HG03066 (cell line): ENCODE results near the gene LGALS7.

ENCODE experiments used
- ATAC-seq: cut with Tn5 transposase; IDR thresholded peaks from one replicate; pipeline ENCODE4 v1.9.1; 2021; ENCODE audit warnings: low read depth; ENCODE audit not compliant: unreplicated experiment

The LGALS7 gene

DNA sequence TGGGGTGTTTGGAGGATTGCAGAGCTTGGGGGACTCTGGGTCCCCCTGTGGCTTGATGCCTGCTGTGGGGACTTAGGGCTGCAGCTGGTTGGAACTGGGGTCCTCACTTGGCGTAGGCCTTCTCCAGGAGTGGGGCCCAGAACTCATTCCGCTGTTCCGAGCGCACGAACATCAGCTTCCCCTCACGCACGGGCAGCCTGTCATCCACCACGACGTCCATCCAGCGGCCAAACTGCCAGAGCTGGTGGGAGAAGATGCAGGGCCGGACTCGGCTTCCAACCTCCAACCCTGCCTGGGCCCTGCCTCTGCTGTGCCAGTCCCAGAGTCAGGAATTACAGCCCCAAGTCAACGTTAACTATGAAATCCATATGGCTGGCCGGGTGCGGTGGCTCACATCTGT is 31.6 kb downstream of the LGALS7 start:
- ATAC-seq = no peak

DNA sequence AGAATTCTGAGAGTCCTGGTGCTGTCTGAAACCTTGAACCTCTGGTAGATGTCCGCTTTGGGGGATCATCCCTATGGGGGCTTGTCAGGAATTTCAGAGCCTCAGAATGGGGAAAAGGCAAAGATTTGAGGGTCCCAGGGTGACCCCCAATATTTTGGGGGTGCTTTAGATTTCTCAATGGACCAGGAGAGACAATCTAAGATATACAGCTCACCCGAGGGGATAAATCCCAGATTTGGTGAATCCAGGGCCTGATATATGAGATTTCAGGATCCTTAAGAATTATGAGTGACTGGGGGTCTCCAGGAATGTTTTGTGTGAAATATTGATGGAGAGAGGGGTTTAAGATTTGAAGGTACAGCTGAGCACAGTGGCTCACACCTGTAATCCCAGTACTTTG is 32.4 kb downstream of the LGALS7 start:
- no peak for ATAC-seq

DNA sequence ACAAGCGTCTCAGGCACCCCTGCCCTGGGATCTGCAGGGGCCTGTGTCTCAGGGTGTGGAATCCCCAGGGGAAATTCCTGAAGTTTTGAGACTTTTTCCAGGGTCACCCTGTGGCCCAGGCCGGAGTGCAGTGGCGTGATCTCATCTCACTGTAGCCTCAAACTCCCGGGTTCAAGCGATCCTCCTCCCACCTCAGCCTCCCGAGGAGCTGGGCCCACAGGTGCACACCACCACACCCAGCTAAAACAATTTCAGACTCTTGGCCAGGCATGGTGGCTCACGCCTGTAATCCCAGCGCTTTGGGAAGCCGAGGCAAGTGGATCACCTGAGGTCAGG is 33.1 kb downstream of the LGALS7 start:
- ATAC-seq = no peak

DNA sequence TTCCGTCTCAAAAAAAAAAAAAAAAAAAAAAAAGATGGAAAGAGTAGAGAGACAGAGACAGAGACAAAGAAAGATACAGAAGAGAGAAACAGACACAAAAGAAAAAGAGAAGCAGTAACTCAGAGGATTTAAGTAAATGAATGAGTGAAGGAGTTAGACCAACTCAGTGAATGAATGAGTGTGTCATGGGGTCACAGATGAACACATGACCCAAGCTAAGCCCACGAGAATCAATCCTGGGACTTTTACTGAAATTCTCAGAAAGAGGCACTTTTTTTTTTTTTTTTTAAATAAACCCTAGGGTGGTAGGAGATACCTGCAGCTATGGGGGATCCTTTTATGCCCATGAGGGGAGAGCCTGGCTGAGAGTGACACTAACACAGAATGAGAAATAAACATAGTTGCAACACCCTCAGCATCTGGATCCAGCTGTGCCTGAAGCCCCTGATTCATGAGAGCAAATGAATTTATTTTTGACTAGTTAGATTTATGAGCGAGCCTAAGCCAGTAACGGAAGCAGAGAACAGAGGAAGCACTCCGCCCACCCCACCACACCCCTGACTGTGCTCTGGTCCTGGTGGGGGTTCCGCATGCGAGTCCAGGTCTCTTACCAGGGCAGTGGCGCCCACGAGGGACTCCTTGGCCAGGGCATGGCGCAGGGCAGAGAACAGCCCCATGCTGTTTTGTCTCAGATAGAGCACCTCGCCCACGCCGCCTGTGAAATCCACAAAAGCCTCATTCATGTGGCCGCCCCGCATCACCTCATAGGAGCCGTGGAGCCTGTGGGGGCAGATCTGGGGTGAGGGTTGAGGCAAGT is 33.7 kb downstream of the LGALS7 start:
- no peak for ATAC-seq

DNA sequence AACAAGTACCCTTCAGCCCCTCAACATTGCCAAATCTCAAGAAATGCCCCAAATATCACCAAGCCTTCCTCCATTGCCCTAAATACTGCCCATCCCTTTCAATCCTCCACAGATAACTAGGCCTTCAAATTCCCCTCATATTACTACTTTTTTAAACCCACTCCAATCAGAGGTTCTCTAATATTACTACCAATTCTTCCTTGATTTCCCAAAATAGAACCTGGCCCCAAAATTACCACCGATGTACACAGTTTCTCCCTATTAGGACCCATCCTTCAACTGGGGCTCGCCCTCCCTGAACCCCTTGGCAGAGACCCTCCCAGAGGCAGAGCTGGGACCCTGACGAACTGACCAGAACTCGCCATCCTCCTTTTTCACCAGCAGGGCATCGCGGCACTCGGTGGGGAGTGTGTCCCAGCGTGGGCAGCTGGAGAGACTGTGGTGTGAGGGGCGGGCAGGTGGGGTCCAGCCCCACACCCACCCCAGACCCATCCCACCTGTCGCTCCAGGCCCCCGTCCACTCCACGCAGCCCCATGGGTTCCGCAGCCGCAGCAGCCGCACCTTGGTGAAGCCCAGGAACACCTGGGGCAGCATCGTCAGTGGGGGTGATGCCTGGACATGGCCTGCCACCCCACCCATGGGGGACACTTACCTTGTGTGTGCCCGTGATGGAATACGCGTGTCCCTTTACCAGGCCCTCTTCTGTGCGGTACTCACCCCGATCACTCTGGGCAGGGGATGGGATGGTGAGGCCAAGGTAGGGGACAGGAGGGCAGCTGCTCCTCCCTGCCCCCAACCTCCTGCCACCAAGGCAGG is 35.2 kb downstream of the LGALS7 start:
- no peak for ATAC-seq

DNA sequence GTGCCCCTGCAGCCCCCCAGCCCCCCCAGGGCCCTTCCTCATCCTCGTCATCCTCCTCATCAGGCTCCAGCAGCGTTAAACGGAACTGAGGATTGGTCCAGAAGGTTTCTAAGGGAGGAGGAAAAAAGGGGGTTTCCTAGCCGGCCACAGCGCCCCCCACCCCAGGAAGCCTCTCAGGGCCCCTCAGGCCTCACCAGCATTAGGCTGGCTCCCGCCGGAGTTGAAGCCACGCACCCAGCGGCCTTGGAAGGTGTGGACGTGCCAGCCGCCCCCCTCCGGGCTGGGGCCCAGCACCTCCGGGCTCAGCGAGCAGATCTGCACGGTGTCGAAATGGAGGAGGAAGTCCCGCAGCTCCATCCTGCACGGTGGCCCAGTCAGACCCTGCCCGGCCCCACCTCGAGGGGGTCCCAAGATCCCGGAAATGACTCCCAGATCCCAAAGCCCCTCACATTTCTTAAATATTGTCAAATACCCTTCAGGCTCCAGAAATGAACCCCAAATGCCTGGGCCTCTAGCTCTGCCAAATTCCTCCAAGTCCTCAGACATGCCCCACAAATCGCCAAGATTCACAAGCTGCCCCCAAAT is 35.9 kb downstream of the LGALS7 start:
- no peak for ATAC-seq

DNA sequence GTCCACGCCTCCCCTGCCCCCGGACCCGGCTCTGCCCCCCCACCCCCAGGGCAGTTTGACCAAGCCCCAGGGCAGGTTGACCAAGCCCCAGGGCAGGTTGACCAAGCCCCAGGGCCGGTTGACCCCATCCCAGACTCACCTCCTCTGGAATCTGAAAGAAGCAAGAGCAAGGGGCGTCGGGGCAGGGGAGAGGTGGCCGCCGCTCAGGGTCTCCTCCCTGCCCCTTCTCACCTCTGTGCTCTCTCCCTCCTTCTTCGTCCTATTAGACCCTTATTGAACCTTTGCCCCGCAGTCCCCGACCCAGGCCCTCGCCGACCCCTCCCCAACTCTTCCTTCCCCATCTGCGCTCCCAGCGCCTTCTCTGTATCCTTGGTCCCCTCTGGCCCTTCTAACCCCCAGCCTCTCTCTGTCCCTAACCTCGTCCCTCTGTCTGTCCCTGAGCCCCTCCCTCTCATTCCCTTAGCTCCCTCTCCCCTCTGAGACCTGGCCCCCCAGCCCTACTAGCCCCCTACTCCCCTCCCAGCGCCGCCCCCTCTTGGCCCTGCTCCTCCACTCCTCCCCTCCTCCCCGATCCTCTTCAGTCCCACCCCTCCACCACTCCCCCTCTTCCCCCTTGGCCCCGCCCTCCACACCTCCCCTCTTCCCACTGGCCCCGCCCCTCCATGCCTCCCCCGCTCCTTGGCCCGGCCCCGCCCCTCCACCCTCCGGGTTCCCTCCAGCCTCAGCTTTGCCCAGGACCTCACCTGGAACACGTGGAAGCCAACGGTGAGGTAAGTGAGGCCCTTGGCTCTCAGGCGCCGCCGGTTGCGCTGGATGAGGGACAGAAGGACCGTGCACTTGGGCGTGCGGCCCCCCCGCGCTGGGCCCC is 36.7 kb downstream of the LGALS7 start:
- ATAC-seq = no peak

DNA sequence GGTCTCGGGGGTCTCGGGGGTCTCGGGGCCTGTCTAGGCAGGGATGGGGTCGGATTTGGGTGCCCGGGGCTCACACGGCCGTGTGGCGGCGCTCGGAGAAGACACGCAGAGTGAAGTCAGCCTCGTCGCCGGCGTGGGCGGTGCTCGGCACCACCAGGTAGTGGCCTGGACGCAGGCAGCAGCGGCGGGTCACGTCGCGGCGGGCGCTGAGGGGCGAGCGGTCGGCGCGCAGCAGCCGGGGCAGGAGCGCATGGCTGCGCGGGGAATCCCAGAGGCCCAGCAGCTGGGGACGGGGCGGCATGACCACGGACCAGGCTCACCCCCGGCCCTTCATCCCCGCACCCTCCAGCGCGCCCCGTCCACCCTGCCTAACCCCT is 37.3 kb downstream of the LGALS7 start:
- no peak for ATAC-seq

DNA sequence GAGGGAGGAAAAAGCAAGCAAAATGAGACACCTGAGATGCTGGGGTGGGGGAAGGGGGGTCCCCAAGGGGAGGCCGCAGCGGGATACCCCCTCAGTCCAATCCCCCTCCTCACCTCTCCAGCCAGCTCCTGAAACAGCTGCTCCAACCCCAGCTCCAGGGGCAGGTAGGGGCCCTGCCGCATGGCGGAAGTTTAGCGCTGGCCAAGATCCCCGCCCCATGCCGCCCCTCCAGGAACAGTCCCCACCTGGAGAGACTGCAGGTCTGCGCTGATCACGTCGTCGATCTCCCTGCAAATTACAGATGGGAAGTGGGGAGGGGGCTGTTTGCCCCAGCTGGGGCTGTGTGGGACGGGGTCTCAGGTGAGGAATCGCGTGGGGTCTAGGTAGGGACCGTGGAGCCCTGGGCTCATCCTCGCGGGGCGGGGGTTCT is 38.0 kb downstream of the LGALS7 start:
- ATAC-seq = no peak

DNA sequence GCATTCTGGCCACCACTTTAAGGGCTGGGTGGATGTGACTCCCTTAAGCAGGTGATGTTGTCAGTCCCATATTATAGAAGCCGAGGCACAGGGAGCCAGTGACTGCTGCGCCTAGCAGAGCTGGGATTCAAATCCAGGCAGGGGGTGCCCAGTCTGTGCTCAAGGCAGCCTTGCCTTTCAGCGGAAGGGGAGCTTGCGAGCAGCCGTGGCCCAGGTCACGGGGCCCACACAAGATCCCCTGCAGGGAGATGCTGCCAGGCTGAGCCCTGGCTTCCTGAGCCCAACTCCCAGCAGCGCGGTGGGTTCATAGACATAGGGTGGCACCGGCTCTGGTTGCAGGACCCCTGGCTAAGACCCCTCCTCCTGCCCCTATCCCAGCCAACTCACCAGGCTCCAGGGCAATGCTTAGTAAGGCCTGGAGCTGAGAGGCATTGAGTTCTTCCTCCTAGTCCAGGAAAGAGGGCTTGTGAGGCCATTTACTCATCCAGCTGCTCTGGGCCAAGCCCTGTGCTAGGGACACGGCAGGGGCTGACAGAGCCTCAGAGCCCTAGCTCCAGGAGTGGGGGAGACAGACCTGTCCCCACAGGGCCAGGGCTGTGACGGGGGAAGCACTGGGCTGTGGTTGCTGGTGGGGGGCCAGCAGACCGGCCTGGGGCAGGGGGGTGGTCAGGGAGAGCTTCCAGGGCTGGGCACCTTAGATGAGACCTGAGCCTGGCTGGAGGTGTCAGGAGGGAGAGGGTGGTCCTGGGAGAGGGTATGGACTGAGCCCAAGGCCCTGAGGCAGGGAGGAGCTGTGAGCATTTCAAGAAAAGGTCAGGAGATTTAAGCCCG is 38.7 kb downstream of the LGALS7 start:
- no peak for ATAC-seq

DNA sequence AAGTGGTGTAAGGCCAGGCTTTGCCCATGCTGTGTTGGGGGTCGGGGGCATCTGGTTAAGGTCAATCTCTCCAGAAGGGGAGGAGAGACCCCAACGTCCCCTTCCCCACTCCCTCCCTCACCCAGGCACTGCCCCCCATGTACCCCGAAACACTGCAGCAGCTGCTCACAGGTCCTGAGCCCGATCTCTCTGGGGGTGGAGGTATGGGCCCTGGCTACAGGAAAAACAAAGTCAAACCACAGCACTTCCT is 39.2 kb downstream of the LGALS7 start:
- no peak for ATAC-seq

DNA sequence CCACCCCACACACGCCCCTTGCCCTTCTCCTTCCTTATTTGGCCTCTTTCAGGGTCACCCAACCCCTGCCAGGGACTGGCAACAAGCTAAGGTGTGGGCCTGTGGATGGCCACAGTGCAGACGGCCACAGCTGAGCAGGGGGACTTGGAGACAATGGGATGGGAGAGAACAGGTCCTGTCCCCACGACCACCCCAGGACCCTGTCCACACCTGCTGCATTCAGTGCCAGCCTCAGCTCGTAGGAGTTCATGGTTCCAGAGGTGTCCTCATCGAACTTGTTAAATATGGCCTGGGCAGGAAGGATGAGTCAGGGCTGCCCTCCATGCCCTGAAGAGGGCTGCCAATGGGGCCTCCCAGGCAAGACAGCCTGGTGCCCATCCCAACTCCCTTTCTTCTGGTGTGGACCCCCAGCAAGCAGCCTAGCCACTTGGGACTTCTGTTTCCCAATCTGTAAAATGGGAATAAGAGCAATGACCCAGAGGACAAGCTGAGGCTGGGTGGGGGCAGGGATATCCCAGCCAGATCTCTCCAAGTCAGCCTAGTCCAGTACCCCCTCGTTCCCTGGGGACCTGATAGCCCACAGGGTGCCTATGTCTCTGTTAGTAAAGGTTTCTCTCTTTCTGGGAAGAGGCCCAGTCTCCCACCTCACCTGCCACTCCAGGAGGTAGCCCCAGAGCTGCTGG is 39.7 kb downstream of the LGALS7 start:
- ATAC-seq = no peak

DNA sequence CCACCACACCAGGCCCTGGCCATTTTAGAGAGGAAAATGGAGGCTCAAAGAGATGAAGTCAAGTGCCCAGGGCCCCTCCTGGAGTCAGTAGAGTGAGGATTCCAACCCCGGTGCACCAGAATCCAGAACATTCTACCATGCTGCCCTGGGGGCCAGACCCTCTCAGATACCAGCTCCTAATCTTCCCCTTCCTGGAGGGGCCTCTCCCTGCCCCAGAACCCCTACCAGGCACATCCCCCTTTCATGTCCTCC is 40.1 kb downstream of the LGALS7 start:
- no peak for ATAC-seq

DNA sequence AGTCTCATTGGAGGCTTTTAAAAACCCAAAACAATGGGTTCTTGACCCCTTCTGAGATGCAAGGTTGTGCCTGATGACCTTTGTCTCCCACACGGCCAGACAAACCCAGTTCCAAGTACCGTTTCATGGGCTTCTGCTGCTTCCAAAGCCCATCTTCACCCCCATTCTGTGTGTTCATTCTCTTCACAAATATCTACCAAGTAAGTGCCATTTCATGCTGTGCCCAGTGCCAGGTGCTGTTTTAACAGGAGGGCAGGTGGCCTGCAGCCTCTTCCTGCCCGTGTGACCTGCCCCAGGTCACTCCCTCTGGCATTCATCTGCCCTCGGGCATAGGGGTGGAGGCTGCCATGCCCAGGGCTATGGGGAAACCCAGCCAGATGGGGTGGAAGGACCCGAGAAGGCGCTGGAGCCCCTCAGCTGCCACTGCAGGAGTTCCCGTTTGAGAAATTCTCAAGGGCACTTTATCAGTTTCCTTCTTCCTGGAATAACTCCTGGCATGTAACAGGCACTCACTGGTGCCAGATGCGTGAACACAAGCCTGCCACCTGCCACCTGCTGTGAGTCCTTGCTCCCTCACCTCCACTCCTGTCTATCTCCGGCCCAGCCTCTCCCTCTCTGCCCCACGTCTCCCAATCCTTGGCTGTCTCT is 41.5 kb downstream of the LGALS7 start:
- no peak for ATAC-seq

DNA sequence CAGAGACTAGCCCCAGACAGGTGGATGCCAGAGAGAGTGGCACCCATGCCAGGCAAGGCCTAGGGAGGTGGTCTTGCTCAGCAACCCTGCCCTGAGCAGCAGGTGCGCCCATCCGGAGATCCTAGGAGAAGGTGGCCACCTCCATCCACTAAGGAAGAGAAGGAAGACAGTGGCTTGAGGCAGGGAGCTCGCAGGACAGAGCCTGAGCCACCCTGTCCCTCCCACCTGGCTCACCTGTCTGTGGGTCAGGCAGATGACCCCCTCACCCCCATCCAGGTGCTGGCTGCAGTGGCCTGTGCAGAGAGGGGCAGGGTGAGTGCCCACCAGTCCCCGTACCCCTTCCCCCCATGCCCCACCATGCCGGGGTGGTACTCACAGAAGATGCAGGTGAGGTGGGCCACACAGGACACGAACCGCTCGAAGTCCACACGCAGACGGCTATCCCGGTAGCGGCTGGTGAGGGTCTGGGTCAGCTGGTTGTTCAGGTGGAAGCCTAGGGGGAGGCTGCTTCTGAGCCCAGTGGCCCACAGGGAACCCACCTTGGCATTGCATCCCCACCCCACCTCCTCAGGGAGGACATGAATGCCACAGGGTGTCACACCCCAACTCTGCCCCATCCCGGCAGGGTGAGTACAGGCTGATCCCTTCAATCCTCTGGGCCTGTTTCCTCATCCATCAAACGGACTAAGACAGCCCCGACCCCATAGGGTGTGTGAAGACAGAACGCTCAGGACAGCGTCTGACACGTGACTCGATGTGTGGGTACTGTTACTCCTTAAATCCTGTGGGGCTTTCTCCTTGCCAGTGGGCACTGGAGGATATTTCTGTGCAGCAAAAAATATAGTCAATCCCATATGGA is 42.4 kb downstream of the LGALS7 start:
- ATAC-seq = no peak

DNA sequence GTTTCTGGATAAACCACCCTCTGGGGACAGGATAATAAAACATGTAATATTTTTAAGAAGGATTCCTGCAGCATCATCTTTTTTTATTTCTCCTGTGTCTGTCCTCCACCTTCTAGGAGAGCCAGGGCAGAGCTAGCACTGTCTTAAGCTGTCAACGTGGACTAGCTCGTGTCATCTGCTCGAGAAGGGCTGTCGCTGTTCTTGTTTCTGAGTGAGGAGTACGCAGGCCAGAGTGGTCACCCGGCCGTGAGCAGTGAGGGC is 42.9 kb downstream of the LGALS7 start:
- ATAC-seq = no peak

DNA sequence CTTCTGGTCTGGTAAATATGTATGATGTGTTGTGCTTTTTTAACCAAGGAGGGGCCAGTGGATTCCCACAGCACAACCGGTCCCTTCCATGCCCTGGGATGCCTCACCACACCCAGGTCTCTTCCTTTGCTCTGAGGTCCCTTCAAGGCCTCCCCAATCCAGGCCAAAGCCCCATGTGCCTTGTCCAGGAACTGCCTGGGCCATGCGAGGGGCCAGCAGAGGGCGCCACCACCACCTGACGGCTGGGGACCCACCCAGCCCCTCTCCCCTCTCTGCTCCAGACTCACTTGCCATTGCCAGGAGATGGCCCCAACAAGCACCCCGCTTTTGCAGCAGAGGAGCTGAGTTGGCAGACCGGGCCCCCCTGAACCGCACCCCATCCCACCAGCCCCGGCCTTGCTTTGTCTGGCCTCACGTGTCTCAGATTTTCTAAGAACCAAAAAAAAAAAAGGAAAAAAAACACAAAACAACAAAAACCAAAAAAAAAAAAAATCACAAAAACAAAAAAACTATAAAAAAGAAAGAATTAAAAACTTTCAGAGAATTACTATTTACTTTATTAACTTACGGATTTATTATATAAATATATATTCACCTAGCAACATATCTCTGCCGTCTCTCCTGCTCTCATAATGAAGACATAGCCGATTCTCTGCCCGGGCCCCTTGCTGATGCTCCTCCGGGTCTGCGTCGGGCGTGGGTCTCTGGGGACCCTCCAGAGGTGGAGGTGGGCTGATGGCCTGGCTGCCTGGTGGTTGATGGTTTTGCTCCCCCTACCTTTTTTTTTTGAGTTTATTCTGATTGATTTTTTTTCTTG is 43.5 kb downstream of the LGALS7 start:
- ATAC-seq = no peak
